H9 (cell line): ENCODE results near the gene NELFCD. TPM values are rescaled to one million over a fixed set of nuclear protein-coding genes. Genes with fewer than 3 reads are reported as not detected.

Experiments
- DNase-seq: peaks from one replicate; pipeline ENCODE4 v3.0.0-alpha.2; 2017
- H2AFZ ChIP-seq: one replicate; pipeline ENCODE4 v1.6.1; 2013; ENCODE audit warnings: mild to moderate bottlenecking, low read length, control low read depth, moderate library complexity
- H2AK5ac ChIP-seq: 2 replicates; pipeline ENCODE4 v1.6.1; 2013; ENCODE audit warnings: low read length, control low read depth, mixed read lengths; ENCODE audit not compliant: insufficient read length
- H2BK120ac ChIP-seq: one replicate; pipeline ENCODE4 v1.6.1; 2013; ENCODE audit warnings: low read depth, mild to moderate bottlenecking, low read length, control low read depth, inconsistent platforms; ENCODE audit not compliant: poor library complexity, severe bottlenecking
- H2BK12ac ChIP-seq: 2 replicates; pipeline ENCODE4 v1.6.1; 2013; ENCODE audit warnings: low read length, control low read depth, mixed read lengths, low read depth; ENCODE audit not compliant: insufficient read length
- H2BK15ac ChIP-seq: 2 replicates; pipeline ENCODE4 v1.6.1; 2013; ENCODE audit warnings: low read depth, low read length, control low read depth
- H2BK20ac ChIP-seq: one replicate; pipeline ENCODE4 v1.6.1; 2013; ENCODE audit warnings: low read depth, mild to moderate bottlenecking, low read length, control low read depth, inconsistent platforms; ENCODE audit not compliant: poor library complexity, severe bottlenecking
- H2BK5ac ChIP-seq: 2 replicates; pipeline ENCODE4 v1.6.1; 2013; ENCODE audit warnings: low read length, control low read depth, mixed read lengths; ENCODE audit not compliant: insufficient read length
- H3K14ac ChIP-seq: 2 replicates; pipeline ENCODE4 v1.6.1; 2013; ENCODE audit warnings: low read length, control low read depth; ENCODE audit not compliant: insufficient read depth
- H3K18ac ChIP-seq: 2 replicates; pipeline ENCODE4 v1.6.1; 2013; ENCODE audit warnings: low read depth, mild to moderate bottlenecking, mixed read lengths, low read length, control low read depth; ENCODE audit not compliant: insufficient read length
- H3K23ac ChIP-seq: 2 replicates; pipeline ENCODE4 v1.6.1; 2013; ENCODE audit warnings: low read length, control low read depth, mixed read lengths, low read depth; ENCODE audit not compliant: insufficient read length
- H3K23me2 ChIP-seq: 2 replicates; pipeline ENCODE4 v1.6.1; 2013; ENCODE audit warnings: low read depth, mild to moderate bottlenecking, mixed read lengths, low read length, control low read depth; ENCODE audit not compliant: insufficient read length, poor library complexity, severe bottlenecking
- H3K27ac ChIP-seq: 2 replicates; pipeline ENCODE4 v1.5.1; 2013; ENCODE audit warnings: low read length, control low read depth, mixed read lengths, low read depth; ENCODE audit not compliant: insufficient read length
- H3K27me3 ChIP-seq: 2 replicates; pipeline ENCODE4 v1.6.1; 2013; ENCODE audit warnings: low read length, control low read depth, inconsistent platforms; ENCODE audit not compliant: insufficient read depth
- H3K4ac ChIP-seq: 2 replicates; pipeline ENCODE4 v1.6.1; 2013; ENCODE audit warnings: low read depth, mild to moderate bottlenecking, control low read depth, inconsistent platforms, low read length, moderate library complexity
- H3K4me1 ChIP-seq: 2 replicates; pipeline ENCODE4 v1.6.1; 2013; ENCODE audit warnings: low read length, control low read depth, inconsistent platforms; ENCODE audit not compliant: insufficient read depth
- H3K4me2 ChIP-seq: 2 replicates; pipeline ENCODE4 v1.6.1; 2013; ENCODE audit warnings: low read length, control low read depth, mixed read lengths; ENCODE audit not compliant: insufficient read length, insufficient read depth
- H3K56ac ChIP-seq: 2 replicates; pipeline ENCODE4 v1.6.1; 2013; ENCODE audit warnings: low read depth, mild to moderate bottlenecking, mixed read lengths, low read length, control low read depth; ENCODE audit not compliant: insufficient read length
- H3K79me1 ChIP-seq: 2 replicates; pipeline ENCODE4 v1.6.1; 2013; ENCODE audit warnings: low read depth, mild to moderate bottlenecking, moderate library complexity, low read length, control low read depth, inconsistent platforms; ENCODE audit not compliant: insufficient read depth, poor library complexity, severe bottlenecking
- H3K79me2 ChIP-seq: 2 replicates; pipeline ENCODE4 v1.6.1; 2013; ENCODE audit warnings: low read length, control low read depth, inconsistent platforms; ENCODE audit not compliant: insufficient read depth
- H3K9ac ChIP-seq: 2 replicates; pipeline ENCODE4 v1.6.1; 2013; ENCODE audit warnings: low read length, control low read depth, mixed read lengths; ENCODE audit not compliant: insufficient read length; ENCODE audit errors: extremely low read depth
- H3K9me3 ChIP-seq: one replicate; pipeline ENCODE4 v1.6.1; 2013; ENCODE audit warnings: low read depth, low read length, inconsistent platforms; ENCODE audit not compliant: control insufficient read depth
- H3T11ph ChIP-seq: one replicate; pipeline ENCODE4 v1.6.1; 2013; ENCODE audit warnings: mild to moderate bottlenecking, low read length, control low read depth, inconsistent platforms
- H4K20me1 ChIP-seq: one replicate; pipeline ENCODE4 v1.6.1; 2013; ENCODE audit not compliant: control insufficient read depth, insufficient read length, insufficient read depth
- H4K5ac ChIP-seq: 2 replicates; pipeline ENCODE4 v1.6.1; 2013; ENCODE audit warnings: low read depth, mild to moderate bottlenecking, mixed read lengths, low read length, control low read depth; ENCODE audit not compliant: insufficient read length
- H4K8ac ChIP-seq: replicated peaks from 2 replicates; pipeline ENCODE4 v1.6.1; 2013; ENCODE audit warnings: low read length, control low read depth, mixed read lengths, low read depth; ENCODE audit not compliant: insufficient read length
- H4K91ac ChIP-seq: 2 replicates; pipeline ENCODE4 v1.6.1; 2013; ENCODE audit warnings: low read depth, mild to moderate bottlenecking, moderate library complexity, mixed read lengths, low read length, control low read depth; ENCODE audit not compliant: insufficient read length
- H3K27ac Mint-ChIP-seq, 3 experiments: 2 replicates in 2 of 3; 3 replicates in 1 of 3; pipeline ENCODE4 v1.8.0; 2020 to 2021; ENCODE audit warnings: mixed read lengths in 3 of 3, mild to moderate bottlenecking in 1 of 3, moderate library complexity in 1 of 3
- H3K27me3 Mint-ChIP-seq: 2 replicates; pipeline ENCODE4 v1.8.0; 2021; ENCODE audit warnings: low read depth, mild to moderate bottlenecking, moderate library complexity, mixed read lengths
- H3K36me3 Mint-ChIP-seq, 3 experiments: 2 replicates in 2 of 3; 3 replicates in 1 of 3; pipeline ENCODE4 v1.8.0; 2020 to 2021; ENCODE audit warnings: low read depth in 3 of 3, mixed read lengths in 3 of 3; ENCODE audit not compliant: insufficient read depth in 1 of 3
- H3K4me1 Mint-ChIP-seq, 2 experiments: 2 replicates each; pipeline ENCODE4 v1.8.0; 2020; ENCODE audit warnings: mixed read lengths in 2 of 2
- H3K4me3 Mint-ChIP-seq, 2 experiments: 2 replicates in 1 of 2; 3 replicates in 1 of 2; pipeline ENCODE4 v1.8.0; 2020 to 2021; ENCODE audit warnings: mild to moderate bottlenecking in 2 of 2, mixed read lengths in 2 of 2, moderate library complexity in 1 of 2
- H3K9me3 Mint-ChIP-seq, 2 experiments: 2 replicates in 1 of 2; 3 replicates in 1 of 2; pipeline ENCODE4 v1.8.0; 2020; ENCODE audit warnings: mild to moderate bottlenecking in 2 of 2, mixed read lengths in 2 of 2, moderate library complexity in 1 of 2
- WGBS: extraction: QIAGEN DNeasy Blood & Tissue Kit; methylation state at CpG from one replicate; pipeline ENCODE4 v1.1.7; 2013; ENCODE audit warnings: missing lambda C conversion rate, low lambda C conversion rate, mixed read lengths; ENCODE audit not compliant: insufficient read length; ENCODE audit errors: extremely low coverage; 5-methylcytosine and 5-hydroxymethylcytosine counted together
- total RNA-seq: library from RNA; stranded (reverse); gene quantifications from 2 replicates; pipeline ENCODE4 v1.2.1, GENCODE V29; 2021
- TF ChIP-seq, protein P1 (sequence below): fragments of 200-600 bp; sonication (generic); conservative IDR thresholded peaks from 3 replicates; pipeline ENCODE4 v1.8.0; 2021; ENCODE audit warnings: antibody characterized with exemption, mild to moderate bottlenecking

NELFCD gene
- total RNA-seq, 1 experiment from 2014 or later = 57.8 TPM

- no peak overlapping the region for H4K8ac ChIP-seq
- H3K4me2 ChIP-seq = no peak overlapping the region
- Mint-ChIP-seq H3K36me3 (peaks cover 19 to 56% (median 43%) of the 10 kb centered on the region in 3 experiments), H3K27me3 (peaks cover 16% of the 10 kb centered on the region), H3K4me1 (peaks cover 26 to 33% of the 10 kb centered on the region in 2 experiments), H3K27ac (no peak overlapping the region), H3K9me3 (no peaks in the 10 kb centered on the region), H3K4me3 (no peak overlapping the region)
- H4K91ac ChIP-seq = no peak overlapping the region
- no peaks in the 10 kb centered on the region for H3K27me3 ChIP-seq
- TF ChIP-seq, protein P1, sequence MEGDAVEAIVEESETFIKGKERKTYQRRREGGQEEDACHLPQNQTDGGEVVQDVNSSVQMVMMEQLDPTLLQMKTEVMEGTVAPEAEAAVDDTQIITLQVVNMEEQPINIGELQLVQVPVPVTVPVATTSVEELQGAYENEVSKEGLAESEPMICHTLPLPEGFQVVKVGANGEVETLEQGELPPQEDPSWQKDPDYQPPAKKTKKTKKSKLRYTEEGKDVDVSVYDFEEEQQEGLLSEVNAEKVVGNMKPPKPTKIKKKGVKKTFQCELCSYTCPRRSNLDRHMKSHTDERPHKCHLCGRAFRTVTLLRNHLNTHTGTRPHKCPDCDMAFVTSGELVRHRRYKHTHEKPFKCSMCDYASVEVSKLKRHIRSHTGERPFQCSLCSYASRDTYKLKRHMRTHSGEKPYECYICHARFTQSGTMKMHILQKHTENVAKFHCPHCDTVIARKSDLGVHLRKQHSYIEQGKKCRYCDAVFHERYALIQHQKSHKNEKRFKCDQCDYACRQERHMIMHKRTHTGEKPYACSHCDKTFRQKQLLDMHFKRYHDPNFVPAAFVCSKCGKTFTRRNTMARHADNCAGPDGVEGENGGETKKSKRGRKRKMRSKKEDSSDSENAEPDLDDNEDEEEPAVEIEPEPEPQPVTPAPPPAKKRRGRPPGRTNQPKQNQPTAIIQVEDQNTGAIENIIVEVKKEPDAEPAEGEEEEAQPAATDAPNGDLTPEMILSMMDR = no peak
- H3T11ph ChIP-seq = no peak overlapping the region
- no peak for DNase-seq
- H4K5ac ChIP-seq = no peak overlapping the region
- no peak overlapping the region for H3K4ac ChIP-seq
- H3K23me2 ChIP-seq = no peaks in the 10 kb centered on the region
- no peak overlapping the region for H3K27ac ChIP-seq
- no peak overlapping the region for H3K9ac ChIP-seq
- H2BK5ac ChIP-seq = no peak overlapping the region
- no peaks in the 10 kb centered on the region for H3K9me3 ChIP-seq
- H3K18ac ChIP-seq = no peak overlapping the region
- no peak overlapping the region for H2AFZ ChIP-seq
- H2BK15ac ChIP-seq = no peak overlapping the region
- WGBS = no CpG with 5 or more reads among the region's 13 CpGs
- H3K79me1 ChIP-seq = no peaks in the 10 kb centered on the region
- no peak overlapping the region for H2BK12ac ChIP-seq
- no peaks in the 10 kb centered on the region for H4K20me1 ChIP-seq
- H3K56ac ChIP-seq = no peak overlapping the region
- no peak overlapping the region for H2AK5ac ChIP-seq
- H2BK20ac ChIP-seq = no peak overlapping the region
- no peak overlapping the region for H3K23ac ChIP-seq
- H3K4me1 ChIP-seq = no peaks in the 10 kb centered on the region
- H2BK120ac ChIP-seq = no peak overlapping the region
- no peaks in the 10 kb centered on the region for H3K79me2 ChIP-seq
- no peak overlapping the region for H3K14ac ChIP-seq
These were observed 42.6 kb downstream of the NELFCD start for GRCh38 chr20:59023616-59024015.
